OCI-LY7 (cell line): ENCODE measurements around the gene RGS10. TPM values are rescaled to one million over a fixed set of nuclear protein-coding genes. Genes with fewer than 3 reads are reported as not detected.

Source experiments
- BruUV-seq: library from RNA; stranded (reverse); fragments of 400-500 nt; replicated peaks from 2 replicates; lab custom pipeline; 2021; lab: Mats Ljungman, UMichigan
- CTCF ChIA-PET: fragments of 300-600 bp; sonication (Branson Sonifier 250); formaldehyde crosslinking; loops from one replicate; lab custom pipeline; 2022; ENCODE audit warnings: antibody characterized with exemption; ENCODE audit not compliant: unreplicated experiment; lab: Charles Lee
- POLR2A ChIA-PET: fragments of 300-600 bp; sonication (Branson Sonifier 250); formaldehyde crosslinking; loops from one replicate; lab custom pipeline; 2022; ENCODE audit warnings: antibody characterized with exemption; lab: Charles Lee
- DNase-seq: peaks from one replicate; pipeline ENCODE4 v3.0.0-alpha.2; 2015; ENCODE audit warnings: low spot score
- H2AFZ ChIP-seq: fragments of 200-600 bp; sonication (generic), shearing (Covaris generic); 2 replicates; pipeline ENCODE4 v1.6.1; 2014; ENCODE audit warnings: mild to moderate bottlenecking, antibody characterized with exemption, low read length, moderate library complexity
- H3K27ac ChIP-seq: fragments of 200-600 bp; sonication (generic); 2 replicates; pipeline ENCODE4 v1.5.1; 2014; ENCODE audit warnings: mixed run types, low read depth, mild to moderate bottlenecking, moderate library complexity, low read length, inconsistent platforms; ENCODE audit not compliant: poor library complexity, severe bottlenecking
- H3K36me3 ChIP-seq: fragments of 200-600 bp; sonication (generic); 2 replicates; pipeline ENCODE4 v1.6.1; 2014; ENCODE audit warnings: mild to moderate bottlenecking, antibody characterized with exemption, low read length, moderate library complexity, mixed read lengths; ENCODE audit not compliant: insufficient read depth
- H3K4me1 ChIP-seq: fragments of 200-600 bp; sonication (generic); 2 replicates; pipeline ENCODE4 v1.5.1; 2014; ENCODE audit warnings: mild to moderate bottlenecking, low read length; ENCODE audit not compliant: insufficient read depth, poor library complexity, severe bottlenecking
- H3K4me2 ChIP-seq: fragments of 200-600 bp; sonication (generic); 2 replicates; pipeline ENCODE4 v1.6.1; 2014; ENCODE audit warnings: mild to moderate bottlenecking, low read length
- H3K4me3 ChIP-seq: fragments of 200-600 bp; sonication (generic); 2 replicates; pipeline ENCODE4 v1.5.1; 2014; ENCODE audit warnings: mild to moderate bottlenecking, low read depth, low read length; ENCODE audit not compliant: poor library complexity, severe bottlenecking
- H3K79me2 ChIP-seq: fragments of 200-600 bp; sonication (generic); 2 replicates; pipeline ENCODE4 v1.6.1; 2016; ENCODE audit warnings: low read depth, mild to moderate bottlenecking, low read length, moderate library complexity, mixed read lengths; ENCODE audit not compliant: insufficient read depth
- H3K9me2 ChIP-seq: fragments of 200-600 bp; sonication (generic); 2 replicates; pipeline ENCODE4 v1.6.1; 2016; ENCODE audit warnings: mild to moderate bottlenecking, low read length, mixed read lengths; ENCODE audit not compliant: insufficient read depth
- H3K9me3 ChIP-seq: fragments of 200-600 bp; sonication (generic); 2 replicates; pipeline ENCODE4 v1.6.1; 2014; ENCODE audit warnings: mild to moderate bottlenecking, mixed run types, low read length, mixed read lengths
- H4K20me1 ChIP-seq: fragments of 200-600 bp; sonication (generic); 2 replicates; pipeline ENCODE4 v1.6.1; 2014; ENCODE audit warnings: mild to moderate bottlenecking, antibody characterized with exemption, low read length, moderate library complexity, mixed read lengths; ENCODE audit not compliant: insufficient read depth
- EZH2phosphoT487 ChIP-seq: fragments of 200-600 bp; sonication (generic); IDR thresholded peaks from 2 replicates; pipeline ENCODE4 v1.6.1; 2018; ENCODE audit warnings: low read depth, borderline replicate concordance, mild to moderate bottlenecking, mixed run types, antibody characterized with exemption, low read length, moderate library complexity, mixed read lengths
- intact Hi-C: fragments of 100-400 bp; cut with micrococcal nuclease; formaldehyde crosslinking; loops from one replicate; pipeline ENCODE4 v1.10.0; 2022; ENCODE audit not compliant: unreplicated experiment
- total RNA-seq, 2 experiments: library from RNA; depleted of rRNA in 1 of 2; stranded (reverse); fragments of >200 nt in 1 of 2; shearing (Covaris generic) in 1 of 2; gene quantifications; 2 replicates each; pipeline ENCODE4 v1.2.3, GENCODE V29; 2014 to 2022
- TF ChIP-seq, protein P1 (sequence below): fragments of 200-600 bp; sonication (generic); conservative IDR thresholded peaks from 2 replicates; pipeline ENCODE4 v1.5.1; 2014; ENCODE audit warnings: mild to moderate bottlenecking, antibody characterized with exemption, low read length, moderate library complexity, mixed read lengths

RGS10 gene
- total RNA-seq, 2 experiments from 2014 or later, result 22.5 to 45.2 TPM

GRCh38 chr10:119498889-119499676 lies 43.4 kb downstream of the RGS10 start:
- no peaks in the 10 kb centered on the region for H3K9me2 ChIP-seq
- no peak overlapping the region for H3K4me3 ChIP-seq
- no peaks in the 10 kb centered on the region for H3K9me3 ChIP-seq
- no peak overlapping the region for H2AFZ ChIP-seq
- ChIA-PET CTCF (no interaction called here), POLR2A (no interaction called here)
- no peak overlapping the region for H3K4me2 ChIP-seq
- TF ChIP-seq, protein P1, sequence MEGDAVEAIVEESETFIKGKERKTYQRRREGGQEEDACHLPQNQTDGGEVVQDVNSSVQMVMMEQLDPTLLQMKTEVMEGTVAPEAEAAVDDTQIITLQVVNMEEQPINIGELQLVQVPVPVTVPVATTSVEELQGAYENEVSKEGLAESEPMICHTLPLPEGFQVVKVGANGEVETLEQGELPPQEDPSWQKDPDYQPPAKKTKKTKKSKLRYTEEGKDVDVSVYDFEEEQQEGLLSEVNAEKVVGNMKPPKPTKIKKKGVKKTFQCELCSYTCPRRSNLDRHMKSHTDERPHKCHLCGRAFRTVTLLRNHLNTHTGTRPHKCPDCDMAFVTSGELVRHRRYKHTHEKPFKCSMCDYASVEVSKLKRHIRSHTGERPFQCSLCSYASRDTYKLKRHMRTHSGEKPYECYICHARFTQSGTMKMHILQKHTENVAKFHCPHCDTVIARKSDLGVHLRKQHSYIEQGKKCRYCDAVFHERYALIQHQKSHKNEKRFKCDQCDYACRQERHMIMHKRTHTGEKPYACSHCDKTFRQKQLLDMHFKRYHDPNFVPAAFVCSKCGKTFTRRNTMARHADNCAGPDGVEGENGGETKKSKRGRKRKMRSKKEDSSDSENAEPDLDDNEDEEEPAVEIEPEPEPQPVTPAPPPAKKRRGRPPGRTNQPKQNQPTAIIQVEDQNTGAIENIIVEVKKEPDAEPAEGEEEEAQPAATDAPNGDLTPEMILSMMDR, result no peak
- no peak for TF ChIP-seq EZH2phosphoT487
- H3K79me2 ChIP-seq, result no peaks in the 10 kb centered on the region
- no peaks in the 10 kb centered on the region for H4K20me1 ChIP-seq
- no peak for DNase-seq
- H3K27ac ChIP-seq, result no peak overlapping the region
- intact Hi-C loops, result no loop called here
- H3K4me1 ChIP-seq, result peaks cover 36% of the 10 kb centered on the region
- H3K36me3 ChIP-seq, result 0 out of 2 replicates have a peak, but pooled peaks cover 3% of the 10 kb centered on the region
- BruUV-seq, result no TSS peak

- intact Hi-C loops, result no loop called here
- H3K4me2 ChIP-seq, result no peak overlapping the region
- BruUV-seq, result no TSS peak
- no peaks in the 10 kb centered on the region for H3K9me2 ChIP-seq
- peaks cover 27% of the 10 kb centered on the region for H3K4me1 ChIP-seq
- DNase-seq, result no peak
- no peak overlapping the region for H3K4me3 ChIP-seq
- POLR2A ChIA-PET, result no interaction called here
- H4K20me1 ChIP-seq, result no peaks in the 10 kb centered on the region
- H2AFZ ChIP-seq, result no peak overlapping the region
- TF ChIP-seq, protein P1, result no peak
- no peak for TF ChIP-seq EZH2phosphoT487
- CTCF ChIA-PET, result no interaction called here
- H3K27ac ChIP-seq, result no peak overlapping the region
- H3K79me2 ChIP-seq, result no peaks in the 10 kb centered on the region
- 0 out of 2 replicates have a peak, but pooled peaks cover 3% of the 10 kb centered on the region for H3K36me3 ChIP-seq
- H3K9me3 ChIP-seq, result no peaks in the 10 kb centered on the region
Measured at GRCh38 chr10:119497243-119497642, 45.3 kb downstream of the RGS10 start.

DNA sequence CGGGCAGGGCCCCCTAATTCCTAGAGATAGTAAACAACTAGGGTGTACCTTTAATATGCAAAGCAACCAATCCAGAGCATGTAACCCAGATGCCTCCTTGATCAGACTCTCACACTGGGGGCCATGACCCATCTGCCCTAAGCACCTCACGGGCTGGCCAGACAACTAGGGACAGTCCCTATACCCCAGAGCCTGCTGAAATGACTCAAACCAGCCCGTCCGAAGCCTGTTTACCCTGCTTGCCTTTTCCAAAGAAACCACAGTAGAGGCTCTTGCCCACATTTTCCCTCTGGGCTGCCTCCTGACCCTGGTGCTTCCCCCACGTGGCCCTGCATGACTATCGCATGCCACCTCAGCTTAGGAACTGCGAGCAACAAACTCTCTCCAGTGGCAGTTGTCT lies 46.2 kb downstream of the RGS10 start:
- ChIA-PET CTCF (no interaction called here), POLR2A (no interaction called here)
- H3K79me2 ChIP-seq, result no peaks in the 10 kb centered on the region
- TF ChIP-seq, protein P1, result no peak
- no peak for TF ChIP-seq EZH2phosphoT487
- no peaks in the 10 kb centered on the region for H3K9me2 ChIP-seq
- H3K36me3 ChIP-seq, result 0 out of 2 replicates have a peak, but pooled peaks cover 3% of the 10 kb centered on the region
- no peaks in the 10 kb centered on the region for H3K9me3 ChIP-seq
- BruUV-seq, result no TSS peak
- DNase-seq, result no peak
- H4K20me1 ChIP-seq, result no peaks in the 10 kb centered on the region
- intact Hi-C loops, result no loop called here
- H3K4me2 ChIP-seq, result no peak overlapping the region
- H2AFZ ChIP-seq, result no peak overlapping the region
- H3K4me3 ChIP-seq, result no peak overlapping the region
- H3K27ac ChIP-seq, result no peak overlapping the region
- H3K4me1 ChIP-seq, result peaks cover 17% of the 10 kb centered on the region
